Measurements from ENCODE around the gene KIF26A. TPM values are rescaled to one million over a fixed set of nuclear protein-coding genes. Genes with fewer than 3 reads are reported as not detected.

The KIF26A gene
- total and polyA plus RNA-seq, 8 donors, result 3.6 to 13.2 (median 7.1) TPM

DNA sequence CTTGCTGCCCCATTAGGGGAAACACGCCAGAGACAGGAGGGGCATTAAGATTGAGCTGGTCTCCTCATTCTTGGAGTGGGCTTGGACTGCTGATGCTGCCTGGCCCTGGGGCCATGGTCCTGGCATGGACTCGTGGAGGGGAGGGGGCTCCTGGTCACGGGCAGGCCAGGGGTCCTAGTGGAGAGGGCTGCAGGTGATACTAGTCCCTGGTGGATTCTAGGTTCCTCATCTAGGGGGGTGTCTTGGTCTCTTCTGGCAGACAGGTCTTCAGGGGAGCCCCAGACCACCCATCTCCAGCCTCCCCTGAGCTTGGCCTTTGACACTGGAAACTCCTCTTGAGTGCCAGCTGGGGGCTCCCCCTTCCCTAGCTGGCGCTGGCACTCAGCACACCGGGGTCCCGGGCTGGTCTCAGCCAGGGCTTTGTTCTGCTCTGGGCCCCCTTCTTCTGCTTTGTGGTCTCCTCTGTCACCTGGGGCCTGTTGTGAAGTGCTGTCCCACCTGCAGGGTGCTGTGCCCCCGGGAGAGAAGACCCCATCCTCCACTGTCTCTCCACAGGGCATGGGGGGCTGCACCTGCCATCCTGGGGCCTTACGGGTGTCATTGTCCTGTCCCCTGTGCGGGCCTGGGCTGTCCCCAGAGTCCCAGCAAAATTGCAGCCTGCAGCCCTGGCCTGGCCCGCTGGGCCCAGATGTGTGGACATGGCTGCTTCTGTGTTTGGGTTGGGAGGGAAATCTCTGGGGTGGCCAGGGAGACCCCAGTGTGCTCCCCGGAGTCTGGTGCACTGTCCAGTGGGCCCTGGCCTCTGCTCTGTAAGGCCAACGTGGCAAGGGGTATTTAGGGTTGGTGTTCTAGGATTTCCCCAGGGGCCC lies 2.3 kb downstream of the KIF26A start:
- no peak overlapping the region for H3K4me3 ChIP-seq
- no peak overlapping the region for H3K27ac ChIP-seq
- DNase-seq, result peak; percentile 0 to 61 (median 18)
- intact Hi-C loops (cut with DNase I), result loop anchor here in 2 of 3 donors (10.0 kb wide), 2 partner anchors 424 to 504 kb away; no protein-coding TSS in a partner anchor
- no peaks in the 10 kb centered on the region for H3K9me3 ChIP-seq
- WGBS, 2 donors, result 73 to 92% methylated on average over 12 of the region's 12 CpGs
- no peak for FAIRE-seq
- ATAC-seq, result no peak
- no peaks in the 10 kb centered on the region for H3K36me3 ChIP-seq
- peaks cover 0 to 6% (median 2%) of the 10 kb centered on the region in 4 donors for H3K27me3 ChIP-seq
- TF ChIP-seq CTCF (IDR thresholded peaks at IDR 0.05), result no peak
- peaks cover 4 to 8% (median 5%) of the 10 kb centered on the region in 3 donors for H3K4me1 ChIP-seq

GRCh38 chr14:104141621-104142091 lies 3.3 kb downstream of the KIF26A start:
- WGBS, 2 donors, result 75 to 90% methylated on average over 12 to 15 of the region's 15 CpGs
- intact Hi-C loops (cut with DNase I), result loop anchor here in 2 of 3 donors (10.0 kb wide), 2 partner anchors 423 to 503 kb away; no protein-coding TSS in a partner anchor
- no peak for TF ChIP-seq CTCF (IDR thresholded peaks at IDR 0.05)
- H3K27me3 ChIP-seq, result peaks cover 0 to 6% (median 1%) of the 10 kb centered on the region in 4 donors
- H3K9me3 ChIP-seq, result no peaks in the 10 kb centered on the region
- no peak overlapping the region for H3K4me3 ChIP-seq
- FAIRE-seq, result no peak
- no peaks in the 10 kb centered on the region for H3K36me3 ChIP-seq
- peak in 3 of 6 donors; percentile 1 to 55 (median 52) for DNase-seq
- H3K27ac ChIP-seq, result no peak overlapping the region
- H3K4me1 ChIP-seq, result peaks cover 1 to 5% (median 4%) of the 10 kb centered on the region in 3 donors
- ATAC-seq, result no peak

DNA sequence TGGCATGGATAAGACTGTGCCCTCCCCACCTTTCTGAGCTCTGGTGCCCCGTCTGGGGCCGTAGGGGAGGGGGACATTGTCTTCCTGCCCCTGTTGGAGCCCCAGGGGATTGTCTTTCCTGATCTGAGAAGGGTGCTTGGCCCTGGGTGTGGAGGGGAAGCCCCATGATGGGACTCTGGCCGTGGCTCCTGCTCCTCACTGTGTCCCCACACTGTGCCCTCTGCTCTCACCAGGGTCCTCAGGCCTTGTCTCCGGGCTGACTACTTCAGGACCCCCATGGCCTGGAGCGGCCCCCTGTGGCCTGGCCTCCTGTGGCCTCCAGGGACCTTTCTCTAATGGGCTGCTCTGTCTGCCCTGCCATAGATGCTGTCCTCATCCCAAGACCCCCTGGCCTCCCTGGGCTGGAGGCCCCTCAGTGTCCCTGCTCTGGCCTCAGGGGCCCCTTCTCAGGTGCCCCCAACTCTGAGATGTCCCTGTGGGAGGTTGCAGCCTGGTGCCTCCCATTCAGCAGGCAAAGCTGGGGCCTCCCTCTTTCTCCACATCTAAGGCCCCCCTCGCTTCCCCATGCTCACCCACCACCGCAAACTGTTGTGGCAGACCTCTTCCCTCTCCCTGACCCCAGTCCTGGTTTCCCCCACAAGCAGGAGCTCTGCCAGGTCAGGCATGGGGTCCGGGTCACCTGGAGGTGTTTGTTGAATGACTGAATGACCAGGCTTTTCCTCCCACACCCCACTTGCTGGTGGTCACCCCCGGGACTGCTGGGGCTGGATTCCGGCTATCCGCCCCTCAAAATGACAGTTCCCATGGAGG lies 4.0 kb downstream of the KIF26A start:
- Histone ChIP-seq H3K4me3 (no peak overlapping the region), H3K27ac (no peak overlapping the region), H3K36me3 (no peaks in the 10 kb centered on the region), H3K4me1 (peaks cover 0 to 5% (median under 1%) of the 10 kb centered on the region in 3 donors), H3K9me3 (no peaks in the 10 kb centered on the region), H3K27me3 (peaks cover 0 to under 1% (median 0%) of the 10 kb centered on the region in 4 donors)
- WGBS, 2 donors, result 70 to 84% methylated on average over 10 to 11 of the region's 11 CpGs
- no peak for FAIRE-seq
- no peak for ATAC-seq
- intact Hi-C loops (cut with DNase I), result loop anchor here in 2 of 3 donors (10.0 kb wide), 2 partner anchors 422 to 502 kb away; no protein-coding TSS in a partner anchor
- TF ChIP-seq CTCF (IDR thresholded peaks at IDR 0.05), result no peak
- peak in 2 of 6 donors; percentile 21 to 51 for DNase-seq

- intact Hi-C loops (cut with DNase I), result loop anchor here in 2 of 3 donors (10.0 kb wide), 2 partner anchors 422 to 502 kb away; no protein-coding TSS in a partner anchor
- Histone ChIP-seq H3K4me1 (peaks cover 0 to under 1% (median 0%) of the 10 kb centered on the region in 3 donors), H3K36me3 (no peaks in the 10 kb centered on the region), H3K4me3 (no peak overlapping the region), H3K9me3 (no peaks in the 10 kb centered on the region), H3K27ac (no peak overlapping the region), H3K27me3 (no peaks in the 10 kb centered on the region)
- FAIRE-seq (no peak), ATAC-seq (no peak), DNase-seq (peak in 1 of 6 donors; percentile 36)
- whole genome bisulfite sequencing, 2 donors, result 66 to 78% methylated on average over 16 of the region's 16 CpGs
- TF ChIP-seq CTCF (IDR thresholded peaks at IDR 0.05), result no peak
Measured at GRCh38 chr14:104142946-104143470, 4.6 kb downstream of the KIF26A start.
